IPS-20b (cell line): Measurements from ENCODE around the gene PIK3R5.
A peak's percentile ranks its signal among the peaks of the same experiment; 100 is the strongest.

Source experiments
- H3K27ac ChIP-seq: one replicate; pipeline ENCODE4 v1.5.1; 2013; ENCODE audit warnings: low read length
- H3K27me3 ChIP-seq: 2 replicates; pipeline ENCODE4 v1.6.1; 2013; ENCODE audit warnings: mild to moderate bottlenecking, low read length, inconsistent platforms; ENCODE audit not compliant: insufficient read depth
- H3K36me3 ChIP-seq: 2 replicates; pipeline ENCODE4 v1.6.1; 2013; ENCODE audit warnings: low read depth, mild to moderate bottlenecking, inconsistent platforms, low read length, moderate library complexity; ENCODE audit not compliant: insufficient read depth
- H3K4me1 ChIP-seq: 2 replicates; pipeline ENCODE4 v1.6.1; 2013; ENCODE audit warnings: mild to moderate bottlenecking, control low read depth, inconsistent platforms, low read length, moderate library complexity; ENCODE audit not compliant: insufficient read depth
- H3K4me3 ChIP-seq: 2 replicates; pipeline ENCODE4 v1.5.1; 2013; ENCODE audit warnings: mild to moderate bottlenecking, low read length, inconsistent platforms
- H3K9ac ChIP-seq: 2 replicates; pipeline ENCODE4 v1.6.1; 2013; ENCODE audit warnings: low read depth, mild to moderate bottlenecking, inconsistent platforms, low read length, moderate library complexity
- H3K9me3 ChIP-seq: 2 replicates; pipeline ENCODE4 v1.6.1; 2013; ENCODE audit warnings: mild to moderate bottlenecking, low read depth, low read length, inconsistent platforms; ENCODE audit not compliant: insufficient read depth

The PIK3R5 gene

DNA sequence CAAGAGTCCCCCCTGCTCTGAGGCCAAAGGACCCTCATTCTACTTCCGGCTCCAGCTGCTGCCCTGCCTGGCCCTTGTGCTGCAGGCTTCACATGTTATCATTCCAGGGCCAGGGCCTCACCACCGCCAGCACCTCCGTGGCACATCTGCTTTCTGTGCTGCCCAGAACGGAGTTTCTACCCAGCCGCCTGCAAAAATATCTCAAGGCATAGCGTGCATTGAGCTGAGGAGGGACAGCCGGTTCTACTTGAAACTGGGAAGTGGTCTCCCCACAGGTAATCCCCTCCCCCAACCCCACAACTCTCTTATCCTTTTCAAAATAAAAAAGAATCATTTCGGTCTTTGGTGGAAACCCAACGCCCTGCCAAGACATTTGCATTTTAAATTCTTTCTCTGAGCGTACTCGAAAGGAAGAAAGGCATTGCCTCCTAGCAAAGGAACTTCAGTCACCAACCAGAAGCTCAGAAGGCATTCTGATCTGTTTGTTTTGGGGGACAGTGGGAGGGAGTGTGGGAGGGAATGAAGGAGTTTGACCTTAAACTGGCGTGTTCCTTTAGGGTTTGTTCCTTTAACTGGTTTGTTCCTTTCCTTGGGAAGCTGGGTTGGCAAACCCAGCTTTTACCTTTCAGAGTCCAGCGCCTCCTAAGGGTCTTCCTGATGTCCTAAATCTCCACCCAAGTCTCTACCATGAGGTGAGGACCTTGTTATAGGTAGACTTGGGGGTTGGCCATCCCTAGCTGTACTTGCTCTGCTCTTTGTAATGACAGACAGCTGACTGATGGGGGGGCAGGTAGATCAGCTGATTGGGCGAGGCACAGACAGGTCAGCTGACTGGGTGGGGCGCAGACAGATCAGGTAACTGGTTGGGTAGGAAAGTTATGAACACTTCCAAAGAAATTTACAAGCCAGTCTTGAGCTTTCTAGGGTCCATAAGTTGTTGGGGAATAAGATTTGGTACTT lies 64.6 kb downstream of the PIK3R5 start:
- Histone ChIP-seq H3K4me3 (peak overlapping the region; percentile 39; the same call in 1 of the 2 replicates), H3K9ac (no peak overlapping the region), H3K4me1 (peaks cover 8% of the 10 kb centered on the region; the same call in 1 of the 2 replicates), H3K27ac (no peak overlapping the region), H3K27me3 (no peaks in the 10 kb centered on the region), H3K36me3 (no peaks in the 10 kb centered on the region), H3K9me3 (no peaks in the 10 kb centered on the region)

- no peaks in the 10 kb centered on the region for H3K27me3 ChIP-seq
- no peak overlapping the region for H3K27ac ChIP-seq
Observed at GRCh38 chr17:8900207-8900606, 65.3 kb downstream of the PIK3R5 start.

DNA sequence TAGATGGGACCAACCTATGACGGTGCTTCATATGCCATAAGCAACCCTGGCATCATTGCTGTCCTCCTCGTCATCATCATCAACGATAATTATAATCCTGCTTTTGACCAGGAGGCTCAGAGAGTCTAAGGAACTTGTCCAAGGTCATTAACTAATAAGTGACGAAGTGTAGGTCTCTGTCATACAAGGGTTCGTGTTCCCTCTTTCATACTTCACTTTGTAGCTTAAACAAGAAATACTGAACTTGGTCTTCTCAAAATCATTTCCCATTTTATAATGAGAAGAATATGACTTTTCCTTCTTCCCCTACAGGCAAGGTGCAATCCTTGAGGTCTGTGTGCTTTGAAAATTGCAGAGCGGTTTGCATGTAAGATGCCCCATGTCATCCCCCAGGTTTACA lies 66.9 kb downstream of the PIK3R5 start:
- peaks cover 12% of the 10 kb centered on the region; the same call in 1 of the 2 replicates for H3K4me1 ChIP-seq

More at GRCh38 chr17:8900207-8900606, 65.3 kb downstream of the PIK3R5 start:
- peaks cover 8% of the 10 kb centered on the region; the same call in 1 of the 2 replicates for H3K4me1 ChIP-seq
- H3K9ac ChIP-seq, result no peak overlapping the region
- H3K4me3 ChIP-seq, result peak overlapping the region; percentile 39; the same call in 1 of the 2 replicates
- H3K9me3 ChIP-seq, result no peaks in the 10 kb centered on the region
- H3K36me3 ChIP-seq, result no peaks in the 10 kb centered on the region

DNA sequence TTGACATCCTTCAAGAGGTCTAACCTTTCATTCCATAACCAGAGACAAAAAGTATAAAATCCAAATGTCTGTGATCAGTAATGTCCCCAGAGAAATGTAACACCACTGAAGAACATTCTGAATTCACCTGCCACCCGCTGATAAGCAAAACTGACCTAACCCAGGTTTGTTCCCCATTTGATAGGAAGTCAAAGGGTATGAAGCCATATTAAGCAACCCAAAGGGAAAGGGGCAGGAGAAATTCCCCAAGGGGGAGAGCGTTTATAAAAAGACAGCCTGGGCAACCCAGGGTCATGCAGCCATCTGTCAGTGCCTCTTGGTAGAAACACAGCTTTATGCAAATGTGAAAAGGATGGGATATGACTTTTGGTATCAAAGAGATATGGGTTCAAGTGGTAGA lies 67.4 kb downstream of the PIK3R5 start:
- Histone ChIP-seq H3K27ac (no peak overlapping the region), H3K36me3 (no peaks in the 10 kb centered on the region), H3K9ac (no peak overlapping the region), H3K4me1 (peaks cover 12% of the 10 kb centered on the region; the same call in 1 of the 2 replicates), H3K9me3 (no peaks in the 10 kb centered on the region), H3K27me3 (peaks cover 14% of the 10 kb centered on the region), H3K4me3 (no peak overlapping the region)

More for the DNA sequence above, 66.9 kb downstream of the PIK3R5 start:
- Histone ChIP-seq H3K36me3 (no peaks in the 10 kb centered on the region), H3K27ac (no peak overlapping the region), H3K9ac (no peak overlapping the region), H3K4me3 (no peak overlapping the region), H3K9me3 (no peaks in the 10 kb centered on the region), H3K27me3 (peaks cover 9% of the 10 kb centered on the region)

- no peaks in the 10 kb centered on the region for H3K36me3 ChIP-seq
- peaks cover 16% of the 10 kb centered on the region for H3K27me3 ChIP-seq
- H3K4me3 ChIP-seq, result no peak overlapping the region
- H3K4me1 ChIP-seq, result peaks cover 12% of the 10 kb centered on the region; the same call in 1 of the 2 replicates
- H3K9ac ChIP-seq, result no peak overlapping the region
- no peaks in the 10 kb centered on the region for H3K9me3 ChIP-seq
- H3K27ac ChIP-seq, result no peak overlapping the region
Observed at GRCh38 chr17:8896641-8897635, 68.6 kb downstream of the PIK3R5 start.

DNA sequence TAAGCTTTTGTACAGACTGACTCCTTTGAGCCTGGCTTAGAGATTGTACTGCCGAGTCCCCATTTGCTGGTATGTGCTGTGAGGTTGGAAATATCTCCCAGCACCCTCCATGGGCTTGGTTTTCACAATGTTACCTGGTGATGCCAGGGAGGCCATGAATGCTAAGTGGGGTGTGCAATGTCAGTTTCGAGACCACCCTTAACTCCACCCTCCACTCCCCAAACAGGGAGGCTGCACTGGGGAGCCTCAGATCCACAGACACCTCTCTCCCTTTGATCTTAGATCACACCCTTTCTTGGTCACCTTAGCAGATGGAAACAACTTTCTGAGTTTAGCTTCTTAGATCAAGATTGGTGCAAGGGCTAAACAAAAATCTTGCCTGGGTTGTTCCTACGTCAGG lies 69.4 kb downstream of the PIK3R5 start:
- no peak overlapping the region for H3K27ac ChIP-seq
- H3K36me3 ChIP-seq, result no peaks in the 10 kb centered on the region
- peaks cover 16% of the 10 kb centered on the region for H3K27me3 ChIP-seq
- H3K4me1 ChIP-seq, result peaks cover 12% of the 10 kb centered on the region; the same call in 1 of the 2 replicates
- H3K9ac ChIP-seq, result no peak overlapping the region
- no peak overlapping the region for H3K4me3 ChIP-seq
- H3K9me3 ChIP-seq, result no peaks in the 10 kb centered on the region

DNA sequence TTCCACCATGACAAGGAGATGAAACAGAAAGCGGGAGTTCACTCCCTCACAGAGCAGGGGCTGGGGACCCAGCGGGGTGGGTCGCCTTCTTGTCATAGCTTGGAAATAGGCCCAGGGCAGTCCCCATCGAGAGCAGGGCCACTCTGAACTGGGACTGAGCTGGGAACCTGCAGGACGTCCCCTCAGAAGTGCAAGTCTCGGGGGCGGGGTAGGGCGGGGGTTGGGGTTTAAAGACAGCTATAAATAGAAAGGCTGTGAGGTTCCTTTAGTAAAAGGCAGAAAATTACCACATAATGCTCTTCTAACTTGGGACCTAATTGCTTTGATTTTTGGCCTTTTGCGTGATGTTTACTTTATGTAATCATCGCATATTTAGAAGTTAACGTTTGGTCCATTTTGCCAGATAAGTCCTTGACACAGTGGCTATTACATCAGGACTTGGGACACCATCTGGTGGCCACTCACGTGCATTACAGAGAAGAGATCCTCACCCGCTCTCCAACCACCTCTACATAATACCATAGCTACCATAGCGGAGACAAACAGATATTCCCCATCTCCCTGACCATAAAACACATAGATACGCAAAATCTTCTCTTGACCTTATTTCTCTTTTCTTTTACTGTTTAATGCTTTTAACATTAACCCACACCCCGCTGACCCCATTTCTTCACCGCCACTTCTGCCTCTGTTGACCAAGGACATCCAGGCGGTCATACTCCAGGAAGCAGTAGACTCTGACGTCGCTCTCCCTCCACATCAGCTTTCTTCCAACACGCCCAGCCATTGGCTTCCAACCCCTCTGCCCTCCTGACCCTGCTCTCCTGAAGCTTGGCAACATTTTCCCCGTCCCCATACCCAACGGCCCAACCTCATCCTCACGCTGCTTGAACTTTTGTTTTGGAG lies 70.6 kb downstream of the PIK3R5 start:
- Histone ChIP-seq H3K27ac (no peak overlapping the region), H3K9me3 (no peaks in the 10 kb centered on the region), H3K36me3 (no peaks in the 10 kb centered on the region), H3K4me3 (peak overlapping the region; percentile 59), H3K4me1 (peaks cover 4% of the 10 kb centered on the region; the same call in 1 of the 2 replicates), H3K27me3 (peaks cover 16% of the 10 kb centered on the region), H3K9ac (no peak overlapping the region)

GRCh38 chr17:8894202-8894671 lies 71.3 kb downstream of the PIK3R5 start:
- peaks cover 16% of the 10 kb centered on the region for H3K27me3 ChIP-seq
- H3K4me3 ChIP-seq, result peak overlapping the region; percentile 59
- peaks cover 4% of the 10 kb centered on the region; the same call in 1 of the 2 replicates for H3K4me1 ChIP-seq
- peak overlapping the region; percentile 20; the same call in 1 of the 2 replicates for H3K9ac ChIP-seq
- H3K27ac ChIP-seq, result no peak overlapping the region
- H3K9me3 ChIP-seq, result no peaks in the 10 kb centered on the region
- H3K36me3 ChIP-seq, result no peaks in the 10 kb centered on the region

DNA sequence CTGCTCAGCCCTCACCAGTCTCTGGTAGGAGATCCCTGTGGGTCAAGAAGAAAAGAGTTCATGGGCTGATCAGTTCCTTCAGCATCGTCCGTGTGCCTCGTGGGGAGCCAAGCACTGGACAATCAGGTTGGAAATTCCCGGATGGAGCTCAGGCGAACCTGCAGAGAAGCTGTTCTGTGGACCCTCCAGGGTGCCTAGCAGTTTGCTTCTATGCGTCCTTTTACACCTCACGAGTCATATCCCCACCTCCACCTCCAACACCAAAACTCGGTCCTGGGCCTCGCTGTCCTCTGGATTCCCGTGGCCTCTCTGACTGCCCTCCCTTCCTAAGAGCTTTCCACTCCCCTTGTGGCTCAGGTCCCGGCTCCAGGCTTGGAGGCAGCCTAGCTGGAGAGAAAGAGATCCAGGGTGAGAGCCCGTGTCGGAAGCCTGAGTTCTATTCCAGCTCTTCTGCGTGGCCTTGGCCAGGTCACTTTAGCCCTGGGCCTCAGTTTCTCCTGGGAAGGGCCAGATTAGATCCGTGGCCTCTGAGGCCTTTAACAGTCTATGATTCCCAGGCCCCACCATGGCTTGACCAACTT lies 71.8 kb downstream of the PIK3R5 start:
- Histone ChIP-seq H3K4me3 (peak overlapping the region; percentile 59; the same call in 1 of the 2 replicates), H3K9me3 (no peaks in the 10 kb centered on the region), H3K27ac (no peak overlapping the region), H3K9ac (no peak overlapping the region), H3K4me1 (peaks cover 4% of the 10 kb centered on the region; the same call in 1 of the 2 replicates), H3K27me3 (peaks cover 16% of the 10 kb centered on the region), H3K36me3 (no peaks in the 10 kb centered on the region)

- Histone ChIP-seq H3K36me3 (no peaks in the 10 kb centered on the region), H3K27me3 (peaks cover 16% of the 10 kb centered on the region), H3K9me3 (no peaks in the 10 kb centered on the region), H3K4me3 (no peak overlapping the region), H3K9ac (no peak overlapping the region), H3K27ac (no peak overlapping the region), H3K4me1 (peaks cover 4% of the 10 kb centered on the region; the same call in 1 of the 2 replicates)
Observed at GRCh38 chr17:8893059-8893458, 72.4 kb downstream of the PIK3R5 start.
